SK-N-SH treated with all-trans-retinoic acid at 6 μM for 48 hours (cell line): Measurements from ENCODE around the gene ADAM10.

ENCODE experiments used
- ARNTL ChIP-seq: fragments of 450-650 bp; formaldehyde crosslinking; IDR thresholded peaks from 2 replicates; pipeline ENCODE4 v1.5.0; 2020; ENCODE audit warnings: low read depth, mild to moderate bottlenecking, moderate library complexity, borderline replicate concordance
- ESRRG ChIP-seq: fragments of 250-450 bp; sonication (Bioruptor Pico); IDR thresholded peaks from 2 replicates; pipeline ENCODE4 v1.6.1; 2021; ENCODE audit warnings: mild to moderate bottlenecking
- PATZ1 ChIP-seq: fragments of 250-450 bp; sonication (Bioruptor Pico); IDR thresholded peaks from 2 replicates; pipeline ENCODE4 v1.8.0; 2020; ENCODE audit warnings: mild to moderate bottlenecking, moderate library complexity, borderline replicate concordance

GRCh38 chr15:58543664-58544335, 205.7 kb downstream of the ADAM10 start:
- TF ChIP-seq ARNTL (CRISPR knock-in tag), result no peak
- TF ChIP-seq ESRRG (CRISPR knock-in tag), result no peak
- no peak for TF ChIP-seq PATZ1 (CRISPR knock-in tag)
